Activated CD8-positive, alpha-beta memory T cell treated with anti-CD3 and anti-CD28 coated beads, Interleukin-2, amount 50 U/mL, for 24 hours (primary cell): ENCODE data around the gene GNA12.

Experiments used
- DNase-seq: peaks from one replicate; pipeline ENCODE4 v3.0.0-alpha.2; 2020; ENCODE audit errors: extremely low read depth

GNA12 gene

DNA sequence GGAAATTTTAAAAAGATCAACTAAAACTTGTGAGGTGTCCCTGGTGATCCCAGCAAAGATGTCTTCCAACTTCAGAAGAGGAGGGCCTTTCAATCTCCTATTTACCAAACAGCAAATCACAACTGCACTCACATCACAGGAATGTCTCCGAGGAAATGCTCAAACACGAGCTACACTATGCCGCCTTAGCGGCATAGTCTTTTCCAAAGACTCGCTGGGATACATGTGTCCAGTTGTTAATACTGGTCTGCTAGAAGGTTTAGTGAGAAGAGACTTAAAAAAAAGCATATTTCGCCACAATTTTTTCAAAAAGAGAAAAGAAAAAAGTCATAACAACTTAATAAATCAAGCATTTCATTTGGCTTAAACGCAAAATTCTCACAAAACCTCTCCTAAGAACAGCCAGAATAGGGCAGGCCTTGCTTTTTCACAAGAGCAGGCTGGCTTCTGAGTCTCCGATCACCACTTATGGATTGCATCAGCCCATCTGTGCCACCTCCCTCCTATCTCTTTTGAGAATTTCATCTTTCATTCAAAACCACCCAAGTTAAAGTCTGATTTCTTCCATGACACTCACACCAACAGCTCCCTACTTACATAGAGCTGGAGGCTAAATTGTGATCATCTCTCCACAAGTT is 66.1 kb downstream of the GNA12 start:
- no peak for DNase-seq

DNA sequence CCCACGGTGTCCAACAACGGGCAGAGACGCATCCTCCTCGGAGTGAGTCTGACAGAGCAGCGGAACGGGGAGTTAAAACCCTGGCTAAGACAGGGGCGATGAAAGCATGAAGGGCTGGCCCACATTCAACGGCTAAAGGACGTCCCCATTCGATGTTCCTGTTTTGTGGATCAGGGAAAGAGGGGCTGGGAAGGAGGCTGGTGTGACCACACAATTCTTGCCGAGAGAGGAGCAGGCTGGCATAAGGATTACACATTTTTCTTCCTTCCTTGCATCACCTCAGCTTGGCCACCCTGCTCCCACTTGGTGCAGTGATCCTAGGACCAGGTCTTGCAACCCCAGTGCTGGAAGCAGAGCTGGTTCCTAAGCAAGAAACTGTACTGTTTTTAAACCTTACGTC is 67.7 kb downstream of the GNA12 start:
- DNase-seq, result no peak

DNA sequence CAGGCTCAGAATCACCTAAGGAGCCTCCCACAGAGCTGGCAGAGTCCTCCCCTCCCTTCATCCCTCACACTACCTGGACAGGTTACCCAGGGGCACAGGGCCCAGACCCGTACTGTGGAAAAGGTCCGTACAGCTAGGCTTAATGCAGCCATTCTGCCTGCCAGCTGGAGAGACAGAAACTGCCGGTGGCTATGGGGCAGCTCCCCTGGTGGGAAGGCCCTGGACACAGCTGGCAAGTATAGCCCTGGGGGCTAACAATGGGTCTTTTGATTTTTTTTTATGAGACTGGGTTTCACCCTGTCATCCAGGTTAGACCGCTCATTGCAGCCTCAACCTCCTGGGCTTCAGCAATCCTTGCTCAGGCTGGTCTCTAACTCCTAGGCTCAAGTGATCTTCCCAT is 68.3 kb downstream of the GNA12 start:
- DNase-seq, result no peak

DNA sequence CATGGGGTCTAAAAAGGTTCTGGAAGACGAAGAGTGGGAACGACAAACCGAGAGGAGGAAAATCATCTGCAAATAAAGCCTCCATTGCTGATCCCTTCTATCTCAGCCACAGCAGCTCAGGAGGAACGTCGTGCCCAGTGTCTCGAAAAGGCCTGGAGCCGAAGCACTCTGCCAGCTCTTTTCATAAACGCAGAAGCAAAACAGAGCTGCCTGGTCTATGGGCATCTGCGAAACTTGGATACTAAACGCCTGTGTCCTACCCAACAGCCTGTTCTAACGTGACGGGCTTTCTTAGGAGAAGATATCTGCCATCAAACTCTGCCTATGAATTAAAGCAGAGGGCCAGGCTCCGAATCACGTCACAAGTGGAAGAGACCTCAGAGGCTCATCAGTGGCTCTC is 68.7 kb downstream of the GNA12 start:
- no peak for DNase-seq

DNA sequence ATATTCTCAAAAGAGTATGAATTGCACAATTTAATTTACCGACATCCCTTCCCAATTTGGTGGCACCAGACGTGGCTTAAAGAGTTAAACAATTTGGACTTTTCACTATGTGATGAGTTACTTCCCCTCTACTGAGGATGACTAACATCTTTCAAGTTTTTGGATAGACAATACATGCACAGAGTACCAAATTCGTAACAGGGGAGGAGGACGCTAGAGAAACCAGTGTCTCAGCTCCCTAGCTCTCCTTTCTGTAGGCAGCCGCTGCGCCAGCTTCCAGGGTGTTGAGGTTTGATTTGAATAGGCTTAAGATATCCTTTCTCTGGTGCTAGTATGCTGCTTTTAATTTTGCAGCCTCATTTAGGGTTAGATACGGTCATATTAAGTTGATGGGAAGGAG is 69.2 kb downstream of the GNA12 start:
- no peak for DNase-seq

DNA sequence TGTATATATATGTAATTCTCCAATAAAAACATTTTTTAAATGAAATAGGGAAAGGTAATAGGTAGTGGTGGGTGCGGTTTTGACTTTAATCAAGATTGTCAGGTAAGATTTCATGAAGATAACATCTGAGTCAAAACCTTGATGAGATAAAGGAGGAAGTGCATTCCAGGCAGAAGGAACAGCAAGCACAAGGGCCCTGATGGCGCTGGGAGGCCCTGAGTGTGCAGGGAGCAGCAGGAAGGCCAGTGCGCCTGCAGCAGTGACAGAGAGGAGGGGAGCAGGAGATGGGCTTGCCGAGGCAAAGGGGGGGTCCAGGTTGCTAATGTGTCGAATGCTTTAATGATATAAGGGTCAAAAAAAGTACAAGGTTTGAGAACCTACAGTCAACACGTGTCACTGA is 69.8 kb downstream of the GNA12 start:
- DNase-seq, result no peak

DNA sequence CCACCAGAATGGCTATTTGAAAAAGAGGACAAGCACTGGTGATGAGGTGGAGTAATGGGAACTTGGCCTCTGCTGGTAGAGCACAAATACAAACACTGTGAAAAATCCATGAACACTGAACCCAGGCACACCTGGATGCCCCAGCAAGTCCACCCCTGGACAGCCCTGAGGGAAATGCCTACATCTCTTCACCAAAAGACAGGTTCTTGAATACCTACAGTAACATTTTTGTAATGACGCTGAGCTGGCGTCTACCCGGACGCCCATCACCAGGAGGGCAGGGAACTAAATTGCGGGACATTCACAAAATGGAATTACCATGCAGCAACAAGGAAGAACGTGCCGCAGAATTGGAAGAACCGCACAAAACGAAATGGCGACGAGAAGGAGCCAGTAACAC is 70.5 kb downstream of the GNA12 start:
- no peak for DNase-seq

DNA sequence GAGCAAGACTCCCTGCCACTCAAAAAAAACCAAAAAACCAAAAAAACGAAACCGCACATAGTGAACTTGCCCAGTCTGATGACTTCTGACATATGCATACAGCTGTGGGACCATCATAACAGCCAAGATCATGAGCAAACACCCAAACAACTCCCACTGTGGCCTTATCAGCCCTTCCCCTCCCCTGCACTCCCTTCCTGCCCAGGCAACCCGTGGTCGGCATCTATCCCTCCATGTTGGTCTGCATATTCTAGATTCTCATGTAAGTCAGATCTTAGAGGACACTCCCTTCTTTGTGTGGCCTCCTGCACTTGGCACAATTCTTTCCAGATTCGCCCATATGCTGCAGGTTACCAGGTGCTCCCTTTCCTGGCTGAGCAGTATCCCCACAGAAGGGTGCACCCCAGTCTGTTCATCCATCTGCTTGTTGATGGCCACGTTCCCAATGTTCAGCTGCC is 72.8 kb downstream of the GNA12 start:
- no peak for DNase-seq

DNA sequence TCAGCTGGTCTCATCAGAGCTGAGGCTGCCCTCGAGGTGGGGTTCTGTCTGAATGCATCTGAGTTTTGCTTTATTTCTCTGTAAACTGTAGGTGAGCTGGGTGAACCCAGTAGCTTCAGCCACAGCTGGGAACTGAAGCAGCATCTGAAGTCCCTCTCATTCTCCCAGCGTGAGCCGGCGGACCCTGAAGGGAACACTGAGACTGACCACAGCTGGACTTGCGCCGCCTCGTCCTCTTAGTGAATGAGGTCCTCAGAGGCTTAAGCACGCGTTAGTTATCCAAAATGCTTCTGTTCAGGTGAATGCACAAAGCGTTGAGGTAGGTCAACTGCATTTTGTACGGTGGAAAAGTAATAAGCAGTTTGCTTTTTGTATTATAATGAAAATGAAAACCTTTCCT is 79.5 kb downstream of the GNA12 start:
- no peak for DNase-seq

DNA sequence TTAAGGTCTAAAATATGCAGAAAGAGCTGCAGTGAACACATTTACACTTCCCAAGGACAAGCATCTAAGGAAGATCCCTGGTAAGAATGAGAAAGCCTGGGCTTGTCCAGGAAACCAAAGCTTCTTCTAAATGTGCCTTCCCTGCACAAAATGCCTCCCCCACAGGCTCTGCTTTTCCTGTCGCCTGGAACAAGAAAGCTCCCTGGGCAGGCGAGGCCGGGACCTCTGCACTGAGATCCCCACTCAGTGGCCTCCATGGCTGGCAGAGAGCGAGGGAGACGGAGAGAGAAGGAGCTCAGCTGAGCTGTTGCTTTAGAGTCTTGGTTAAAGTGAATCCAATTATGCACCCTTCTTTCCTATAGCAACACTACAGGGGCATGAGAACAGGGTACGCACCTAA is 80.5 kb downstream of the GNA12 start:
- DNase-seq, result no peak

DNA sequence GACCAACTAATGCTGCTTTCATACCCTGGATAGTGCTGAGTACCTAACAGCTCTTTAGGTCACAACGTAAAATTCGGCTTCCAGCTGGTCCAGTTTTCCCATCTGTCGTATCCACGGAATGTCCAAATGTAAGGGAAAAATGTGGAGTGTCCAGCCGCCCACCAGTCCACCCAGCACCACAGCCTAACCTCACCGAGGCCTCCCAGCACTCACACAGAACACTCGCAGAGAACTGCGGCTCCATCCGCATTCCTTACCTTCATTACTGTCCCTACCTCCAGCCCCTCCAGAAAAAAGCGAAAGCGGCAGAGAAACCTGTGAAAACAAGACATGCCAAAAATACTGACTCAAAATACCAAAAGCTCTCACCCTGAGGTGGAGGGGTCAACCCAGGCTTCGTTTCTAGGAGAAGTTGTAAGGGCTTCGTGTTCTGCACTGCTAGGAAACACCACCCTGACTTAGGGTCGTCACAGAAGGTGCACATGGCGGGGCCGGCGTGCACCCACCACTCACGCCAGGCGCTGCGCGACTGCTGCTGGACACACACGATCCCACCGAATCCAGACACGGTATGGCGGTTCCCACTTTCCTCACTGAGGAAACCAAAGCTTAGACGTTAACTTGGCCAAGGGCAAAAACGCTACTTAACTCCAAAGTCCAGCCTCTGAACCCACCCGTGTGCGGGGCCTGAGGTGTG is 82.2 kb downstream of the GNA12 start:
- DNase-seq, result no peak

DNA sequence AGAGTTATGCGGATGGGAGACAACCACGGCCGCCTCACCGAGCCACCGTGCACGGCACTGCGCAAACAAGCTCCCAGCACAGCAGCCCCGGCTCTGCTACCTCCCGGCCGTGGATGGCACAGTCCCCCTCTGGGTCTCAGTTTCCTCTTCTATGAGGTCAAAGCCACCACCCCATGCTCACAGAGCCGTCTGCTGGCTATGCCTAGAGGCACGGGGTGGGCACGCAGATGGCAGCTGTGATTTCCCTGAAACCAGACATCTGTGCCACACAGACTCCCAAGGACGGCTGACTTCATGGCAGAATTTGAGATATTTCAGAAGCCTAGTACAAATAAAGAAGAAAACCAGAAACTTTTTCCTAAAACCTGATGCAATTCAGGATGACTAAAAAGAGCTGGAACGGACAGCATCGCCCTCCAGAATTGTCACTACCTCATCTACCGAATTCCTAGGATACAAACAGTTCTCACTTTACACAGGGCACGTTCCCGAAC is 82.9 kb downstream of the GNA12 start:
- DNase-seq, result no peak

DNA sequence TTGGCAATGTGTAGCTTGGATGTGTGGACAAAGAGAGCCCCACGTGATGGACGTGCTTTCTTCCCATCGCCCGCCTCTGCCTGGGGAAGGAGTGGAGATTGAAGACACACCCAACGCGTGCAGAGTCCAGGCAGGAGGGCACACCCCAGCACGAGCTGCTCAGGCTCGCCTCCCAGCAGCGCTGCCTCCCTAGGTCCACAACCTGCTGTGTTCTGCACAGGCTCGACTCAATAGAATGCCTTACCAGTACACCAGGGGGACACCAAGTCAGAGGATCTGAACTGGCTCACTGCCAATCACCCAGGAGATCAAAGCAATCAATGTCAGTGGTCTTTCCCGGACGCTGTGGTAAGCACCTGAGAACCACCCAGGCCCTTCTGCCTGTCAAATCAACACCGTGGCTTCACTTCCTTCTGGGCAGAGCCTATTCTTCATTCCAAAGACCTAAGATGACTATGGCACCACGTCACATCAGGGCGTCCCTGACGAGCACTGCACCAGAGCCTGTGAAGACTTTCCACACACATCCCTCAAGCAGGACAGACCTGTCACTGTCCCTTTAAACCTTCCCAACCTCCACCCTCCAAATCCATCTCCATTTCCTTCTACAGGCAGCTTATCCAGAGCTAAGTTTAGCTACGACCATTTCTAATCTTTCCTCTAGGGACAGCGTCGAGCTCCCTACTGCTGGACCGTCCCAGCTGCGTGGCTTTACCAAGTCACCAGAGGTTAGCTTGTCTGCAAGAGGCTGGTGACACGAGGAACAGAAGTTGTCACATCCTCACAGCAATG is 83.8 kb downstream of the GNA12 start:
- DNase-seq, result no peak

DNA sequence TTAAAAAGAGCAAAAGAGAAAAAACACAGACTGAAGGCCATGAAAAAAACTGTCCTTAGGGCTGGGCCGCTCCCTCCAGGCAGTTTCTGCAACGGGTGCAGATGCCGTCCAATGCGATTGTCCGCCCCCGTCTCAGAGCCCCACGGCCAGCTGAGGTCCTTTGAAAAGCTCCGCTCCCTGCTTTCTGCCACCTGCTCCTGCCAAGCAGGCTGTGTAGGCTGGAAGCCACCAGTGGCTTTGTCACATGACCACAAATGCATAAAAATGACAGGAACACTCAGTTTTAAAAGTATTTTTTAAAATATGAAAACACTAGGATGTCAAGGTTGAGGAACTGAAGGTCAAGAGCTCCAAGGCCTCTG is 84.4 kb downstream of the GNA12 start:
- DNase-seq, result no peak

DNA sequence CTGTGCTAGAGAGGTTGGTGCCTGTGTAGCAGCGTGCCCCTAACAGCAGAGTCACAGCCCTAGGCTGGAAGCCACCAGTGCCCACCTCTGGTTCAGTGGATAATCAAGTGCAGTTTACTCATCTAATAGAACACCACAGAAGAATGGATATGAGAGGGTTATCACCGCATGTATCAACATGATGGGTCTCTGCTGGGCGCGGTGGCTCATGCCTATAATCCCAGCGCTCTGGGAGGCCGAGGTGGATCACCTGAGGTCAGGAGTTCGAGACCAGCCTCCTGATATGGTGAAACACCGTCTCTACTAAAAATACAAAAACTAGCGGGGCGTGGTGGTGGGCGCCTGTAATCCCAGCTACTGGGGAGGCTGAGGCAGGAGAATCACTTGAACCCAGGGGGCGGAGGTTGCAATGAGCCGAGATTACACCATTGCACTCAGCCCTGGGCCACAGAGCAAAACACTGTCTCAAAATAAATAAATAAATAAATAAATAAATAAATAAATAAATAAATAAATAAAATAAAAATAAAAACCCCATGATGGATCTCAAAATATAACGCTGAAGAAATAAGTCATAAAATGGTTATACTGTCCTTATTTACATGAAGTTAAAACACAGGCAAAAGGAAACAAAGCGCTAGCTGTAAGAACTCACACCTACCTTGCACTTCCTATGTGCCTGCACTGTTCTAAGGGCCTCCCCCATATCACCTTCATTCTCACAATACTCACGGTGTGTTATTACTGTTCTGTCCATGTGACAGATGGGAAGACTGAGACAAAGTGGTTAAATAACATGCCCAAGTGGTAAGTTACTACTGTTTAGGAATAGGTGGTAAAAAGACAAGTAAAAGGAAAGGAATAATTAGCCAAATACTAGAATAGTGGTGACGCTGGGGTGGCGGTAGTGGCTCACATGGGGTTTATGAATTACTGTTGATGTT is 85.2 kb downstream of the GNA12 start:
- no peak for DNase-seq

DNA sequence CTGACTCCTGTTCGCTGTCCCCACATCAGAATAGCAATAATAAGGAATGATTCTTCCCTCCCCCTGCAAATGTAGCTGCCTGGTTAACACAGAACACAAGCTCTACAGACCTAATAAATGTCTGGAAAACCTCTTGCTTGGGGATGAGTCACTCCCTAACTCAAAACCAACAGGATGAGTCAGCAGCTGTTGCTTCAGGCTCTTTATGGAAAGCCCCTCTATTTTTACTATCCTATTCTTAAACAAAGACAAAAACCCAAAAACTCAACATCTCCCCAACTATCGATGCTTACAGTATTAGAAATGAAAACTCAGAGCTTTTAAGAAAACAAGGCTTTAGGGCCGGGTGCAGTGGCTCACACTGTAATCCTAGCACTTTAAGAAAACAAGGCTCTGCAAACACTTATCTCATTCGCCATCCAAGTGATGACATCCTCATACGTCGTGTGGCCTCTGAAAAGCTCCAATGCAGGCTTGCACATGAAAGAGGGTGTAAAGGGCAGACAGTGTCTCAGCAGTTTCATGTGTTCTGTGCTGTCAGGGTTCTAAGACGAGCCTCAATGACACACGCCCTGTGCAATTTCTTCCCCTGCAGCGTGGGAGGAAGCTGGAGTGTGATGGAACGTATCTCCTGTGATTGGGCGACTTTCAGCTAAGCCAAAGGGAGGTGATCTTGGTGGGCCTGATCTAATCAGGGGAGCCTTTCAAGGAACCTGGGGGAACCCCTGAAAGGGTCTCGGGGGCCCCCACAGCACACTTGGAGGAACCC is 86.0 kb downstream of the GNA12 start:
- DNase-seq, result peak; percentile 51

DNA sequence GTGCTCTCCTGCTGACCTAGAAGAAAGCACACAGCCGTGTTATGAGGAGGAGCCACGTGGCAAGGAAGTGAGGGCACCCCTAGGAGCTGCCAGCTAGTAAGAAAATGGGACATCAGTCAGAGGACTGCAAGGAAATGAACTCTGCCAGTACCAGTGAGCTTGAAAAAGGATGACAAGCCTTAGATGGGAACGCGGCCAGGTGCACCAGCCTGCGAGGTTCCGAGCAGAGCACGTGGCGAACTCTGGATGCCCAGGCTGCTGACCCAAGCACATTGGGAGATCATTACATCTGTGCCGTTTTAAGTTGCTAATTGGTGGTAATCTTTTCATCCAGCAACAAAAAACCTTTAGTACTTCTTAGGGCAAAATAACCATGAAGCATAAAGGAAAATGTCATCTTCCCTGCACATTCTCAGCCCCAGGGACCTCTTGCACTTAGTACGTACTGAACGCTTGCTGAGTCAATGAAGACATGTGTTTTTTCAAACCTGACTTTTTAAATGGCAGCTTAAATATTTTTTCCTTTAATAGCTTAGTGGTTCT is 86.7 kb downstream of the GNA12 start:
- no peak for DNase-seq

DNA sequence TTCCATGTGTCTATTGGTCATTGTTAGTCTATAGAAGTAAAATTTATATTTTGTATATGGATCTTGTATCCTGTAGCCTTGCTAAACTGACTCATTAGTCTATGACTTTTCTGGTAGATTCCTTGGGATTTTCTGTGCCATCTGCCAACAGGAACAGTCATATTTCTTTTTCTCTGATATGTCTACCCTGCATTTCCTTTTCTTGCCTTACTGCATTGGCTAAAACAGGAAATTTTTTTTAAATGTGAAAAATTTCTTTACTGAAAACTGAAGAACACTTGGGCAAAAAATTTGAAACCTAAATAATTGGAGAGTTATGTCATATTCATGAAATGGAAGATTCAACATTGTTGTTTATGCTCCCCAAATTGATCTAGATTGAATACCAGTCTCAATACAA is 88.6 kb downstream of the GNA12 start:
- no peak for DNase-seq

DNA sequence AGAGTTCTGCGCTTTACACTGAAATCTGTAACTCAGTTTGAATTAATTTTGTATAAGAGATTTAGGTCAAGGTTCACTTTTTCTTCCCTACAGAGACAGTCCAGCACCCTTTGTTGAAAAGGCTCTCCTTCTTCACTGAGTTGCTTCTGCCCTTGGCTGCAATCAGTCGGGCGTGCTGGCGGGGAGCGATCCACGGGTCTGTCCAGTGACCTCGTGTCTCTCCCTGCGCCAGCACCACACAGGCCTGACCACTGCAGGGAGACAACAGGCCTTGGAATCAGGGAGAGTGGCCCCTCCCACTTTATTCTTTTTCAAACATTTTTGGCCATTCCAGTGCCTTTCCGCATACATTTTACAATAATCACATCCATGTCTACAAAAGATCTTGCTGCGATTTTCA is 89.2 kb downstream of the GNA12 start:
- DNase-seq, result no peak

DNA sequence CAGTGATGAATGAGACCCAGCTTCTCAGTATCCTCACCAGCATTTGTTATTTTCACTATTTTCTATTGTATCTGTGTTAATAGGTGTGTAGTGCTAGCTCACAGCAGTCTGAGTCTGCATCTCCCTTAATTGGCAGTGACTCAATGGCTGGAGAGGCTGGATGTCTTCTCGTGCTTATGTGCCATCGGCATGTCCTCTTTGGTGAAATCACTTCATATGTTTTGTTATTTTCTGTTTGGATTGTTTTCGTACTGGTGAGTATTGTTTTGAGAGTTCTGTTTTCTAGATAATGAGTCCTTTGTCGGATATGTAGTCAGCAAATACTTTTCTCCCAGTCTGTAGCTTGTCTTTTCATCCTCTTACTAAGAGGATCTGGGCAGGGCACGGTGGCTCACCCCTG is 90.0 kb downstream of the GNA12 start:
- no peak for DNase-seq

DNA sequence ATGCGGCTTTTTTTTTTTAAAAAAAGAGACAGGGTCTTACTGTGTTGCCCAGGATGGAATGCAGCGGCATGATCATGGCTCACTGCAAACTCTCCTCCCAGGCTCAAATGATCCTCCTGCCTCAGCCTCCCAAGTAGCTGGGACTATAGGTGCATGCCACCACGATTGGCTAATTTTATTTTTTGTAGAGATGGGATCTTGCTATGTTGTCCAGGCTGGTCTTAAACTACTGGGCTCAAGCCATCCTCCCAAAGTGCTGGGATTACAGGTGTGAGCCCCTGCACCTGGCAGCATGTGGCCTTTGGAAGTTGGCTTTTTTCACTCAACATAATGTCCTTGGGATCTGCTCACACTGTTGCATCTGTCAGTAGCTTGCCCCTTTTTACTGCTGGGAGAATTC is 91.0 kb downstream of the GNA12 start:
- no peak for DNase-seq
